Myocyte (in vitro differentiated cells): ENCODE data around the gene ERGIC1. TPM values are rescaled to one million over a fixed set of nuclear protein-coding genes. Genes with fewer than 3 reads are reported as not detected.

Experiments
- DNase-seq: peaks from one replicate; pipeline ENCODE4 v3.0.0-alpha.2; 2012; ENCODE audit warnings: low read depth
- total RNA-seq: library from RNA; depleted of rRNA; stranded (reverse); fragments of >200 nt; gene quantifications from 2 replicates; pipeline ENCODE4 v1.2.3, GENCODE V29; 2014

The ERGIC1 gene
- total RNA-seq, 1 donor from 2014 or later: 120 TPM

GRCh38 chr5:172971482-172971881 is 137.4 kb downstream of the ERGIC1 start:
- DNase-seq: no peak

- no peak for DNase-seq
These were observed 138.5 kb downstream of the ERGIC1 start for GRCh38 chr5:172972552-172972951.

GRCh38 chr5:172973127-172973916 is 139.3 kb downstream of the ERGIC1 start:
- no peak for DNase-seq

- DNase-seq: peak; percentile 38
These were observed 139.9 kb downstream of the ERGIC1 start for GRCh38 chr5:172973931-172974330.

GRCh38 chr5:172975289-172975688 is 141.2 kb downstream of the ERGIC1 start:
- DNase-seq: no peak

- no peak for DNase-seq
These were observed 145.7 kb downstream of the ERGIC1 start for GRCh38 chr5:172979778-172980177.

- no peak for DNase-seq
These were observed 147.9 kb downstream of the ERGIC1 start for GRCh38 chr5:172981931-172982330.

- peak; percentile 93 for DNase-seq
These were observed 149.6 kb downstream of the ERGIC1 start, which contains the start of gene ATP6V0E1 for GRCh38 chr5:172983542-172984243. ATP6V0E1 (plus strand) TSS chr5:172983771; CDS start chr5:172983861, 90 bp downstream.

GRCh38 chr5:172984244-172984953 is 150.3 kb downstream of the ERGIC1 start:
- peak; percentile 79 for DNase-seq

- no peak for DNase-seq
These were observed 151.5 kb downstream of the ERGIC1 start for GRCh38 chr5:172985596-172985995.

GRCh38 chr5:172988276-172988675 is 154.2 kb downstream of the ERGIC1 start:
- DNase-seq: no peak

GRCh38 chr5:172990776-172991175 is 156.7 kb downstream of the ERGIC1 start:
- DNase-seq: no peak

GRCh38 chr5:172994405-172994804 is 160.4 kb downstream of the ERGIC1 start:
- DNase-seq: no peak

GRCh38 chr5:172999372-172999973 is 165.4 kb downstream of the ERGIC1 start:
- no peak for DNase-seq

GRCh38 chr5:172999974-173000373 is 165.9 kb downstream of the ERGIC1 start:
- no peak for DNase-seq

- DNase-seq: no peak
These were observed 167.3 kb downstream of the ERGIC1 start for GRCh38 chr5:173001229-173001841.

Other genes with a start within 250 kb of the ERGIC1 start
- gene NEURL1B, start 193.0 kb upstream of the ERGIC1 start, total RNA-seq: 2.7 and 3.8 TPM in 2 replicates
- gene DUSP1, start 63.1 kb upstream of the ERGIC1 start, total RNA-seq: 78.1 and 127 TPM in 2 replicates
- gene RPL26L1, start 125.2 kb downstream of the ERGIC1 start, total RNA-seq: 47.1 and 53.4 TPM in 2 replicates
- gene ATP6V0E1, start 149.5 kb downstream of the ERGIC1 start, total RNA-seq: 143 and 157 TPM in 2 replicates
- gene CREBRF, start 222.1 kb downstream of the ERGIC1 start, total RNA-seq: 12.1 and 18.9 TPM in 2 replicates